ENCODE data around the gene HIP1.
A peak's percentile ranks its signal among the peaks of the same experiment; 100 is the strongest.
"Not testable (repeated sequence)": the region's sequence is repeated elsewhere in the genome, so short reads cannot be mapped to it uniquely, and the experiment has no call there.

HIP1 gene

GRCh38 chr7:75716992-75717626 lies 21.6 kb downstream of the HIP1 start:
- no peak for DNase-seq (ENCODE audit: low spot score)

- no peak for DNase-seq (ENCODE audit: low spot score)
Observed at GRCh38 chr7:75715864-75716263, 22.9 kb downstream of the HIP1 start.

- DNase-seq (ENCODE audit: low spot score) = no peak
Observed at GRCh38 chr7:75712517-75713361, 26.0 kb downstream of the HIP1 start.

GRCh38 chr7:75711656-75712514 lies 26.9 kb downstream of the HIP1 start:
- no peak for DNase-seq (ENCODE audit: low spot score)

GRCh38 chr7:75711076-75711475 lies 27.7 kb downstream of the HIP1 start:
- no peak for DNase-seq (ENCODE audit: low spot score)

- no peak for DNase-seq (ENCODE audit: low spot score)
Observed at GRCh38 chr7:75704928-75705327, 33.8 kb downstream of the HIP1 start.

- DNase-seq (ENCODE audit: low spot score) = no peak
Observed at GRCh38 chr7:75702515-75702914, 36.2 kb downstream of the HIP1 start.

GRCh38 chr7:75699993-75700392 lies 38.7 kb downstream of the HIP1 start:
- DNase-seq (ENCODE audit: low spot score) = no peak

GRCh38 chr7:75698358-75698757 lies 40.4 kb downstream of the HIP1 start:
- no peak for DNase-seq (ENCODE audit: low spot score)

- DNase-seq (ENCODE audit: low spot score) = no peak
Observed at GRCh38 chr7:75696263-75697037, 42.3 kb downstream of the HIP1 start.

GRCh38 chr7:75694638-75695399 lies 43.9 kb downstream of the HIP1 start:
- DNase-seq (ENCODE audit: low spot score) = no peak

GRCh38 chr7:75693668-75694067 lies 45.1 kb downstream of the HIP1 start:
- DNase-seq (ENCODE audit: low spot score) = not testable (repeated sequence)

GRCh38 chr7:75691793-75692543 lies 46.8 kb downstream of the HIP1 start:
- DNase-seq (ENCODE audit: low spot score) = no peak

GRCh38 chr7:75690121-75690523 lies 48.6 kb downstream of the HIP1 start:
- DNase-seq (ENCODE audit: low spot score) = no peak

GRCh38 chr7:75689246-75690099 lies 49.3 kb downstream of the HIP1 start:
- no peak for DNase-seq (ENCODE audit: low spot score)

- DNase-seq (ENCODE audit: low spot score) = peak; percentile 76
Observed at GRCh38 chr7:75688200-75689136, 50.3 kb downstream of the HIP1 start.

GRCh38 chr7:75687246-75688088 lies 51.3 kb downstream of the HIP1 start:
- no peak for DNase-seq (ENCODE audit: low spot score)
